GM12878 (cell line): Measurements from ENCODE around the gene PRC1. TPM values are rescaled to one million over a fixed set of nuclear protein-coding genes. Genes with fewer than 3 reads are reported as not detected.

Source experiments
- DPF2 ChIP-seq: fragments of 450-650 bp; IDR thresholded peaks from 2 replicates; pipeline ENCODE4 v1.6.1; 2017; ENCODE audit warnings: mild to moderate bottlenecking
- EP300 ChIP-seq, 2 experiments: fragments of 150-350 bp in 1 of 2; IDR thresholded peaks; 2 replicates each; pipeline ENCODE4 v1.6.1; 2011 to 2012; ENCODE audit warnings: low read depth in 2 of 2, low read length in 2 of 2, borderline replicate concordance in 1 of 2, improper control_type of control experiment in 1 of 2, inconsistent platforms in 1 of 2; ENCODE audit not compliant: control insufficient read depth in 1 of 2
- EZH2 ChIP-seq: IDR thresholded peaks from 2 replicates; pipeline ENCODE4 v1.6.1; 2012; ENCODE audit warnings: low read depth, mild to moderate bottlenecking, control low read depth, inconsistent platforms, low read length, borderline replicate concordance; ENCODE audit not compliant: control insufficient read depth
- FOS ChIP-seq: IDR thresholded peaks from 3 replicates; pipeline ENCODE4 v1.6.1; 2011; ENCODE audit warnings: borderline replicate concordance; ENCODE audit not compliant: insufficient read length; ENCODE audit errors: extremely low read depth
- MLLT1 ChIP-seq: fragments of 450-650 bp; IDR thresholded peaks from 2 replicates; pipeline ENCODE4 v1.6.1; 2016; ENCODE audit warnings: mild to moderate bottlenecking
- NFYA ChIP-seq: IDR thresholded peaks from 2 replicates; pipeline ENCODE4 v1.6.1; 2011; ENCODE audit warnings: low read depth, mild to moderate bottlenecking, low read length, improper control_type of control experiment, borderline replicate concordance
- PBX3 ChIP-seq: IDR thresholded peaks from 2 replicates; pipeline ENCODE4 v1.6.1; 2011; ENCODE audit warnings: mild to moderate bottlenecking, low read depth, low read length, moderate library complexity; ENCODE audit not compliant: insufficient replicate concordance
- POLR2AphosphoS2 ChIP-seq: IDR thresholded peaks from 2 replicates; pipeline ENCODE4 v1.6.1; 2011; ENCODE audit warnings: low read depth, mild to moderate bottlenecking, low read length, improper control_type of control experiment, moderate library complexity
- SKIL ChIP-seq: fragments of 450-650 bp; IDR thresholded peaks from 2 replicates; pipeline ENCODE4 v1.6.1; 2017; ENCODE audit warnings: mild to moderate bottlenecking, low read depth, inconsistent platforms; ENCODE audit not compliant: poor library complexity, severe bottlenecking
- polyA plus RNA-seq, 11 experiments: library from polyadenylated mRNA; depleted of rRNA in 4 of 11; unstranded in 6 of 11; stranded (reverse) in 5 of 11; fragments of >200 nt; fragmentation: Nextera tagmentation in 4 of 11; fragmentation: Illumina TruSeq in 1 of 11; extraction: Ambion mirVana in 4 of 11; extraction: Trizol in 1 of 11; gene quantifications; 1 replicate in 1 of 11; 2 replicates in 10 of 11; pipeline versions ENCODE4 v1.2.1 to v1.2.3, GENCODE V29; 2011 to 2016; ENCODE audit warnings: inconsistent platforms in 2 of 11, missing spikeins in 2 of 11, low read depth in 1 of 11
- total RNA-seq, 4 experiments: library from RNA; depleted of rRNA in 3 of 4; stranded (reverse); fragments of >200 nt in 3 of 4; fragmentation: Illumina TruSeq in 1 of 4; extraction: Trizol in 1 of 4; gene quantifications; 2 replicates each; pipeline versions ENCODE4 v1.2.1 to v1.2.3, GENCODE V29; 2013 to 2021

The PRC1 gene
- total and polyA plus RNA-seq, 10 of the 15 experiments (the other 5 are each of a cell fraction or from before 2014, with no cell fraction given): 100 to 241 (median 131) TPM

GRCh38 chr15:90953947-90954711 lies 40.2 kb downstream of the PRC1 start (continued):
- TF ChIP-seq MLLT1 (no peak), POLR2AphosphoS2 (no peak), EZH2 (no peak), PBX3 (no peak), NFYA (no peak), SKIL (no peak), DPF2 (no peak), FOS (no peak), EP300 (IDR thresholded peaks at IDR 0.05; ENCODE audit: borderline replicate concordance in 1 of 2, control insufficient read depth in 1 of 2, low read depth in 2 of 2, low read length in 2 of 2) (no peak)
- TF ChIP-seq, all 136 proteins: peak for 0
